ENCODE results near the gene GARRE1.
"Not testable (repeated sequence)": the region's sequence is repeated elsewhere in the genome, so short reads cannot be mapped to it uniquely, and the experiment has no call there.

The GARRE1 gene

DNA sequence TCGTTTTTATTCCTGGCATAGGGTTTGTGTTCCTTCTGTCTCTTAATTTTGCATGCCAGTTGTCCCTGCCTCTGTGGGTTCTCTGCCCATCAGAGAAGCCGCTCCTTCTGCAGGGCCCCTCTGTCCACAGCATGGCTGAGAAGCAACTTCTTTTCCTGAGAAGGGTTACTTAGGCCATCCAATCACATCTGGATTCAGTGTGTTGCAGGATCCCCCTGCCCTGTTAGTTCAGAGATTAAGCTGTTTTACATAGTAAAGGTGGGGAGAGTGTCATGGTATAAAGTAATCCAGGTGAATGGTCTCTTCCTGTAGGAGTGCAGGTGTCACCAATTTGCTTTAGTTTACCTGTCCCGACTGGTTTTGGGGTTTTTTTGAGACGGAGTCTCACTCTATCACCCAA lies 22.9 kb upstream of the GARRE1 start:
- no peak for DNase-seq

DNA sequence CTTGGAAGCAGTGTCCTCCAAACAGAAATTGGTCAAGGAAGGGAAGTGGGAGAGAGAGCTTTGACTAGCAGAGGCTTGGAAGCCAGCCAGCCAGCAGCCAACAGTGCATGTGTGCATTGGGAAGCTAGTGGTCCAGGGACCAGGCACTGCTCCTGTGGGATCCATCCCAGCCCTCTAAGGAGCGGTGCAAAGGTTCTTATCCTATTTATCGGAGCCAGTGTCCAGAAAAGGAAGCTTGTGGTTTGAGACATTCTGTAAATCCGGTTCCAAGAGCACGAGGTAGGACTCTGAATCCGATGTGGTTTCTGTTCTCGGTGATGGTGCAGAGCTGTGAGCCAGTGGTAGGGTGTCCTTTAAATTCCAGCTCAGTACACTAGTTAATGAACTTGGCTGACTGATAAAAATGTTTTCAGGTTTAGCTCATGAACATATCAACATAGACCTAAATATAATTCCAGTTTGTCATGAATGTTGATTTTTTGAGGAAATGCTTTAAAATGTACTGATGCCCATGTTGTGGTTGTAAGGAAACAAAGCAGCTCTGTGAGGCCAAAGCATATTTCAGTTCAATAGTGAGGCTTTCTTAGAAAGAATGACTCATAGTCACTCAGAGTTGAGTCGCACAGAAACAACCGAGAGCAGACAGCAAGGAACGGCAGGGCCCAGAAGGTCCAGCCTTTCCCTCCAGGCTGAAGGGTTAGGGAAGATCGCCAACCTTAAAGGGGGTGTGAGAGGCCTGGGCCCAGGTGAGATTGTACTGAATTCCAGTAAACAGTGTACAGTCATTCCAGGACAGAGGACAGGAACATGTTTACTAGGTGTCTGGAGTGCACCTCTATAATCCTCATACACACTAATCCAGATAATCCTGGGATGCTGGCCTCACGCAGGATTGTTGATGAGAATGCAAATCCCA lies 21.5 kb upstream of the GARRE1 start:
- DNase-seq, result no peak

DNA sequence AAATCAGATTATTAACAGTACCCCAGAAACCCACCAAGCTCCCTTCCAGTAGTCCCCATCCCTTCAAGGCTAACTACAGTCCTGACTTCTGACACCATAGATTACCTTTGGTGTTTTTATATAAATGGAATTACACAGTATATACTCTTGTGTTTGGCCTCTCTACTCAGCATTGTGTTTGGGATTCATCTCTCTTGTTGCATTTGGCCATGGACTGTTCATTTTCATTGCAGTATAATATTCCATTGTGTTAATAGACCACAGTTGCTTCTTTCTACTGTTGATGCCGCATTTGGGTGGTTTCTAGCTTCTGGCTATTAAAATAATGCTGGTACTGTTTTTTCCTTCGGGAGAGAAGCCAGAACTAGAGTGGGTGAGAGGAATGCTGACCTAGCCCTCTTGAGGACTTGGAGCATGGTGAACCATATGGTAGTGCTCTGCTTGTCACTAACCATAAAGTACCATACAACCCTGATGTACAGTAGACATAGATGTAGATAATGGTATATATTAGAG lies 18.9 kb upstream of the GARRE1 start:
- no peak for DNase-seq

- no peak for DNase-seq
Observed at GRCh38 chr19:34236035-34236987, 18.0 kb upstream of the GARRE1 start.

- DNase-seq, result no peak
Observed at GRCh38 chr19:34237283-34237682, 17.1 kb upstream of the GARRE1 start.

DNA sequence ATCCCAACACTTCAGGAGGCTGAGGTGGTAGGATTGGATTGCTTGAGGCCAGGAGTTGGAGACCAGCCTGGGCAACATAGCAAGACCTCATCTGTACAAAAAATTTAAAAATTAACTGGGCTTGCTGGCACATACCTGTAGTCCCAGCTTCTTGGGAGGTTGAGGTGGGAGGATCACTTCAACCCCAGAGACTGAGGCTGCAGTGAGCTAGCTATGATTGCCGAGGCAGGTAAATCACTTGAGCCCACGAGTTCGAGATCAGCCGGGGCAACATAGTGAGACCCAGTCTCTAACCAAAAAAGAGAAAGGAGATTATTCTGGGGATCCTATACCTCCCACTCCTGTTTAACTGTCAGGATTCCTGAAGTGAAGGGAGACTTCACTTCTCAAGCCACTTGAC lies 16.4 kb upstream of the GARRE1 start:
- DNase-seq, result no peak

GRCh38 chr19:34241513-34242337 lies 12.6 kb upstream of the GARRE1 start:
- peak; percentile 55 for DNase-seq

- not testable (repeated sequence) for DNase-seq
Observed at GRCh38 chr19:34243138-34243875, 11.0 kb upstream of the GARRE1 start.

DNA sequence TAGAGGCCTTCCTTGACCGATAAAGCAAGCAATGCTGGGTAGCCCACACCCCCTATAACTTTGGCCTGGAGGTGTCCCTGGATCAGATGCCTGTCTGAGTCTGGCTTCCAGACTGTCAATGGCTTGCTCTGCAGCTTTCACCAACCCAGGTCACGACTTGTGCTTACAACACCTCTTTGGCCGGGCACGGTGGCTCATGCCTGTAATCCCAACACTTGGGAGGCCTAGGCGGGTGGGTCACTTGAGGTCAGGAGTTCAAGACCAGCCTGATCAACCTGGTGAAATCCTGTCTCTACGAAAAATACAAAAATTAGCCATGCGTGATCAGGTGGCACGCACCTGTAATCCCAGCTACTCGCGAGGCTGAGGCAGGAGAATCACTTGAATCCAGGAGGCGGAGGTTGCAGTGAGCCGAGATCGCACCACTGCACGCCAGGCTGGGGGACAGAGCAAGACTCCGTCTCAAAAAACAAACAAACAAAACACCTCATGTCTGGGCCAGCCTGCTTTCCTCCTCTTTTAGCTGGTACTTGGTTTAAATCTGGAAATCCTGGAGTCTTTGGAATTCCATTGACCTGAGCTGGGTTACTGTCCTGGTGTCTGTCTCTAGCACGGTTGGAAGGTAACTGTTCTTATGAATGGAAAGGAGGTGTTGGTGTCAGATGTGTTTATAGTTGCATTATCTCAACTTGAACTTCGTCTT lies 10.3 kb upstream of the GARRE1 start:
- DNase-seq, result no peak

GRCh38 chr19:34244611-34245299 lies 9.6 kb upstream of the GARRE1 start:
- DNase-seq, result no peak

GRCh38 chr19:34246340-34246739 lies 8.0 kb upstream of the GARRE1 start:
- no peak for DNase-seq

DNA sequence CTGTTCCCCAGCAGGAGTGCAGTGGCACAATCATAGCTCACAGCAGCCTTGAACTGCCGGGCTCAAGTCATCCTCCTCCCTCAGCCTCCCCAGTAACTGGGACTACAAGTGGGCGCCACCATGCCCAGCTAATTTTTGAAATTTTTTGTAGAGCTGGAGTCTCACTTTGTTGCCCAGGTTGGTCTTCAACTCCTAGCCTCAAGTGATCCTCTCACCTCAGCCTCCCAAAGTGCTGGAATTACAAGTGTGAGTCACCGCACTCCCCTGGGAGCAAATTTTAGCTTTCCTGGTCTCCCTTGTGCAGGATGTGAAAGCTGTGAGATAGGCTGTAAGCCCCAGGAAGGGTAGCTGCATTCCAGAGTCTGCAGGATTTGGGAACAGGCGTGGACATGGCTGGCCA lies 5.4 kb upstream of the GARRE1 start:
- no peak for DNase-seq

DNA sequence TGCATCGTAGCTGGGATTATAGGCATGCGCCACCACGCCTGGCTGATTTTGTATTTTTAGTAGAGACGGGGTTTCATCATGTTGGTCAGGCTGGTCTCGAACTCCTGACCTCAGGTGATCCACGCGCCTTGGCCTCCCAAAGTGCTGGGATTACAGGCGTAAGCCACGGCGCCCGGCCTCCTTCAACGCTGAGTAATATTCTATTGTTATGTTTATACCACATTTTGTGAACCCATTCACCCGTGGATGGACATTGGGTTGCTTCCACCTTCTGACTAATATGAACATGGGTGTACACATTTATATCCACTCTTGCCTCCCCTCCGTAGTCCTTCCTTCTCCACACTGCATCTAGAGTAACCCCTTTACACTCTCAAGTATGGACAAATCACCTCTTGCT lies 1.2 kb upstream of the GARRE1 start:
- DNase-seq, result not testable (repeated sequence)

DNA sequence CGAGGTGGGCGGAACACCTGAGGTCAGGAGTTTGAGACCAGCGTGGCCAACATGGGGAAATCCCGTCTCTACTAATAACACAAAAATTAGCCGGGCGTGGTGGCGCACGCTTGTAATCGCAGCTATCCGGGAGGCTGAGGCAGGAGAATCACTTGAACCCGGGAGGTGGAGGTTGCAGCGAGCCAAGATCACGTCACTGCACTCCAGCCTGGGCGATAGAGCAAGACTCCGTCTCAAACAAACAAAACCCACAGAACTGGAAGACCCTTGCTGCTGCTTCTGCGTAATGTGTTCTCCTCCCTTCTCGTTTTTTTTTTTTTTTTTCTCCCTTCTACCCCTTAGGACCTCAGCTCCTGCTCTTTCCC lies 691 bp upstream of the GARRE1 start:
- not testable (repeated sequence) for DNase-seq

DNA sequence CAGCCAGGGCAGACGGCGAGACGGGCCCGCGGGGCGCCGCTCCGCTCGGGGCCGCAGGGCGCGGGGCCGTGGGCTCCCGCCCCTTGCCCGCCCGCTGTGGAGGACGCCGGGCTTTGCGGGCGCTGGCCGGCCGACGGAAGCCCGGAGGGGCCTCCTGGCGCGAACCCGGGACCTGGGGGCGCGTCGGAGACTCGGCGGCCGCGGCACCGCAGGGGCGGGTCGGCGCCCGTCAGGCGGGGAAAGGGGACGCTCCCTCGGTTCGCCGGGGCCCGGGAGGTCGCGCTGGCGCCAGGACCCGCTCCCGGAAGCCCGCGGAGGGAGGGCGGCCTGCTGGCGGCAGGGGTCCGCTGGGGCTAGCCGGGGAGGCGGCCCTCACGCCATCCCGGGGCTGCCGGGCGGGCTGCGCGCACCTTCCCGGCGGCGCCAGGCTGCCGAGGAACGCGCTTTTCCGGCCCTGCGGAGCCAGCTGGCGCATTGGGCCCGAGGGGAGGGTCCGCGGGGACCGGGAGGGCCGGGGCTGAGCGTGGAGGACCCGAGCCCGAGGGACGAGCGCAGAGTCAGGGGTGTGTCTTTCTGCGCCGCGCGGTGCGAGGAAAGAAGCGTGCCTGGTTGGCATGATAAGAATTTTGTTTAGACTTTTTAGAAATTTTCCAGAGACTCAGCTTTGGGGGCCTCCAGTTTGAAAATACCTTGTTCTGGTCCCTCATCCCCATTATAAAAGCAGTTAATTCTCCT lies 511 bp downstream of the GARRE1 start:
- peak; percentile 52 for DNase-seq

GRCh38 chr19:34255546-34255945 lies 1.2 kb downstream of the GARRE1 start:
- DNase-seq, result no peak

- DNase-seq, result no peak
Observed at GRCh38 chr19:34256835-34257558, 2.6 kb downstream of the GARRE1 start.

DNA sequence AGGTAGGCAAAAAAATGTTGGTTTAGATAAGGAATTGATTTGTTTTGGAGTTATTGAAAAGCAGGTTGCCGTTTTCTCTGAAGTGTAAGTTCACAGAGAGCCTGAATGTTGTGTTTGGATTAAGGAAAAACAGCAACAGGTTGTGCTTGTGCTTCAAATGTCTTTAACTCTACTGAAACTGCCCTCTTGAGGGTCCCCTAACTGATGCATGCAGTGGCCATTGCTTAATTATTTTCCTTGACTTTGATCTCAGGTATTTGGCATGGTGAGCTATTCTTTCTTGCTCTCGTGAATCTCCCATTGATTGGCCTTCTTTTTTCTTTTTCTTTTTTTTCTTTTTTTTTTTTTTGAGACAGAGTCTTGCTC lies 3.2 kb downstream of the GARRE1 start:
- DNase-seq, result no peak

All from COR-L47 (cell line).